Measurements from ENCODE around the gene CACNB4.
A peak's percentile ranks its signal among the peaks of the same experiment; 100 is the strongest.

CACNB4 gene

DNA sequence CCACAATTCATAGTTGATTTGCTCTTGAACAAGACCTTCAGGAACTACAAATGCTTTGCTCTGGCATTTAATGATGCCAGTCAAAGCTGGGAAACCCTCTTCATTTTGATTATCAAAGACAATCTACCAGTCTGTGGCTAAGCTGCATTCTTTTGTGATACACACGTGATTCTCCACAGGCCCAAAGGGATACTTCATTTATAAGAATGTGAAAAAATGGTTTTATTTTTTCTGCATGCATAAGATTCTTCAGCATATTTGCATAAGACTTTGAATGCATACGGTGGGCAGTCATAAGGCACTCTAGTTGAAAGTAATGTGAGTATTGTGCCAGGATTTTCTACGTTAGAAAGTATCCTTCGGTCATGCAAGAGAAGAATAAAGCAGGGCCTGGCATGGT, 237.7 kb downstream of the CACNB4 start:
- Histone ChIP-seq H2BK15ac (ENCODE audit: low read depth, poor library complexity, severe bottlenecking) (no peak overlapping the region), H2BK5ac (ENCODE audit: low read depth, low read length, poor library complexity, severe bottlenecking) (no peak overlapping the region), H3K4me3 (ENCODE audit: insufficient read depth in 1 of 2, low read depth in 1 of 2, low read length in 2 of 2) (no peak overlapping the region), H3K4ac (ENCODE audit: low read depth in 1 of 2, low read length in 2 of 2) (no peak overlapping the region), H2BK120ac (ENCODE audit: low read depth, low read length) (no peak overlapping the region), H3K36me3 (ENCODE audit: control insufficient read depth in 1 of 2, insufficient read depth in 2 of 2, low read depth in 1 of 2, low read length in 2 of 2) (no peaks in the 10 kb centered on the region), H3K18ac (ENCODE audit: low read depth in 1 of 2, low read length in 2 of 2) (no peak overlapping the region), H3K23ac (ENCODE audit: low read length in 2 of 2) (no peak overlapping the region), H4K8ac (ENCODE audit: low read length) (no peak overlapping the region), H3K9ac (ENCODE audit: low read length) (no peak overlapping the region), H2BK12ac (ENCODE audit: low read length in 2 of 2) (no peak overlapping the region), H4K91ac (ENCODE audit: low read length) (no peak overlapping the region), H3K79me1 (replicated peaks; ENCODE audit: low read length, poor library complexity, severe bottlenecking) (no peaks in the 10 kb centered on the region), H3K27ac (ENCODE audit: low read length, poor library complexity, severe bottlenecking) (no peak overlapping the region), H3K14ac (ENCODE audit: low read length in 2 of 2) (no peak overlapping the region), H3K4me1 (ENCODE audit: control insufficient read depth, insufficient read depth, low read depth, low read length) (no peaks in the 10 kb centered on the region), H2AK5ac (ENCODE audit: low read length, severe bottlenecking) (no peak overlapping the region), H2AFZ (ENCODE audit: low read depth, low read length) (no peak overlapping the region), H3K27me3 (ENCODE audit: control insufficient read depth in 1 of 2, insufficient read depth in 1 of 2, low read length in 2 of 2) (no peaks in the 10 kb centered on the region), H3K9me3 (ENCODE audit: control insufficient read depth, low read length) (no peaks in the 10 kb centered on the region), H3K4me2 (ENCODE audit: low read length, poor library complexity, severe bottlenecking) (no peak overlapping the region)
- no peak for DNase-seq
- 65% methylated on average over 3 of the region's 4 CpGs for WGBS

DNA sequence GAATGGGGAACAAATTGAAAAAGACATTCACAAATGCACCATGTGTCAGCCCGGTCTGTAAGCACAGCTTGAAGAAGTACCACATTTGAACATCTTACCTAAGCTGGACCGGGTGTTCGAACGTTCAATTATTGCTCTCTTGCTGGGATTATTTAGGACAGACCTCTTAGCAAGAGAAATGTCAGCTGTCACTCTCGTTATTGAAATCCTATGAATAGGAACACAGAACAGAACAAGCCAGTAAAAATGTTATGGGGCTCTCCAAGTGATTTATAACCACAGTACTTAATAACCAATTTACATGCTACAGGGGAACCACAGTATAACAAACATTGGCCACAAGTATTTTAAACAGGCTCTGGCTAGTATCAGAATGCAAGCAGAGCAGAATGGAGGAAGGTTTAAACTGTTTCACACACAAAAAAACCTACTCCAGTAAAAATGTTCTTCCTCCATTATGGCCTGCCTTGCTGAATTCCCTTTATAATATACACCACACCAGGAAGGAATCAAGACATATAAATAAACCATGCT, 238.2 kb downstream of the CACNB4 start:
- Histone ChIP-seq H3K36me3 (ENCODE audit: control insufficient read depth in 1 of 2, insufficient read depth in 2 of 2, low read depth in 1 of 2, low read length in 2 of 2) (no peaks in the 10 kb centered on the region), H3K9ac (ENCODE audit: low read length) (no peak overlapping the region), H3K27me3 (ENCODE audit: control insufficient read depth in 1 of 2, insufficient read depth in 1 of 2, low read length in 2 of 2) (no peaks in the 10 kb centered on the region), H2BK15ac (ENCODE audit: low read depth, poor library complexity, severe bottlenecking) (no peak overlapping the region), H3K4me1 (ENCODE audit: control insufficient read depth, insufficient read depth, low read depth, low read length) (no peaks in the 10 kb centered on the region), H3K4me3 (ENCODE audit: insufficient read depth in 1 of 2, low read depth in 1 of 2, low read length in 2 of 2) (no peak overlapping the region), H4K8ac (ENCODE audit: low read length) (no peak overlapping the region), H4K91ac (ENCODE audit: low read length) (no peak overlapping the region), H2BK5ac (ENCODE audit: low read depth, low read length, poor library complexity, severe bottlenecking) (no peak overlapping the region), H2AFZ (ENCODE audit: low read depth, low read length) (no peak overlapping the region), H3K14ac (ENCODE audit: low read length in 2 of 2) (no peak overlapping the region), H3K27ac (ENCODE audit: low read length, poor library complexity, severe bottlenecking) (no peak overlapping the region), H2AK5ac (ENCODE audit: low read length, severe bottlenecking) (no peak overlapping the region), H3K9me3 (ENCODE audit: control insufficient read depth, low read length) (no peaks in the 10 kb centered on the region), H2BK120ac (ENCODE audit: low read depth, low read length) (no peak overlapping the region), H3K23ac (ENCODE audit: low read length in 2 of 2) (no peak overlapping the region), H3K4me2 (ENCODE audit: low read length, poor library complexity, severe bottlenecking) (no peak overlapping the region), H3K18ac (ENCODE audit: low read depth in 1 of 2, low read length in 2 of 2) (no peak overlapping the region), H2BK12ac (ENCODE audit: low read length in 2 of 2) (no peak overlapping the region), H3K4ac (ENCODE audit: low read depth in 1 of 2, low read length in 2 of 2) (no peak overlapping the region), H3K79me1 (replicated peaks; ENCODE audit: low read length, poor library complexity, severe bottlenecking) (no peaks in the 10 kb centered on the region)
- peak; percentile 90 for DNase-seq
- 8% methylated on average over 5 of the region's 5 CpGs for WGBS

DNA sequence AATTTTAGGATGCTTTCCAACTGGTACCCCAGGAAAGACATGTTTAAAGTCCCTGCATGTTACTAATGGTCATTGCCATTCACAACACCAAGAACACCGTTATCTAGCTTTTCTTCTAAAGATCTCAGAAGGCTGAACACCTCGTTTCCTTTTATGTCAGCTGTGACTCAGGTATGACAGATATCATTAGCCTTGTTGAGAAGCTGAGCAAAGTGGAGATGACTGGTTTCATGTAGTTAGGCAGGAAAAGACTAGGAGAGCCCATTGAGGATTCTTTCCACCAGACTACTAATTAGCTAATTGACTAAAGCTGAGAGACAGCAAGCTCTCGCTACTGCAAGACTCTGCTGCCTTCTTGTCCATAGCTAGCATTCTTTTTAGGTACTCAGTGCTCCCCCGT, 238.6 kb downstream of the CACNB4 start:
- Histone ChIP-seq H3K4me2 (ENCODE audit: low read length, poor library complexity, severe bottlenecking) (no peak overlapping the region), H3K18ac (ENCODE audit: low read depth in 1 of 2, low read length in 2 of 2) (no peak overlapping the region), H2AFZ (ENCODE audit: low read depth, low read length) (no peak overlapping the region), H2BK15ac (ENCODE audit: low read depth, poor library complexity, severe bottlenecking) (no peak overlapping the region), H3K27ac (ENCODE audit: low read length, poor library complexity, severe bottlenecking) (no peak overlapping the region), H3K23ac (ENCODE audit: low read length in 2 of 2) (no peak overlapping the region), H3K9ac (ENCODE audit: low read length) (no peak overlapping the region), H3K4ac (ENCODE audit: low read depth in 1 of 2, low read length in 2 of 2) (no peak overlapping the region), H2BK5ac (ENCODE audit: low read depth, low read length, poor library complexity, severe bottlenecking) (no peak overlapping the region), H2BK120ac (ENCODE audit: low read depth, low read length) (no peak overlapping the region), H3K27me3 (ENCODE audit: control insufficient read depth in 1 of 2, insufficient read depth in 1 of 2, low read length in 2 of 2) (no peaks in the 10 kb centered on the region), H2BK12ac (ENCODE audit: low read length in 2 of 2) (no peak overlapping the region), H3K9me3 (ENCODE audit: control insufficient read depth, low read length) (no peaks in the 10 kb centered on the region), H4K91ac (ENCODE audit: low read length) (no peak overlapping the region), H3K36me3 (ENCODE audit: control insufficient read depth in 1 of 2, insufficient read depth in 2 of 2, low read depth in 1 of 2, low read length in 2 of 2) (no peaks in the 10 kb centered on the region), H3K79me1 (replicated peaks; ENCODE audit: low read length, poor library complexity, severe bottlenecking) (no peaks in the 10 kb centered on the region), H3K14ac (ENCODE audit: low read length in 2 of 2) (no peak overlapping the region), H4K8ac (ENCODE audit: low read length) (no peak overlapping the region), H3K4me3 (ENCODE audit: insufficient read depth in 1 of 2, low read depth in 1 of 2, low read length in 2 of 2) (no peak overlapping the region), H2AK5ac (ENCODE audit: low read length, severe bottlenecking) (no peak overlapping the region), H3K4me1 (ENCODE audit: control insufficient read depth, insufficient read depth, low read depth, low read length) (no peaks in the 10 kb centered on the region)
- WGBS, result 37% methylated on average over 4 of the region's 4 CpGs
- no peak for DNase-seq

DNA sequence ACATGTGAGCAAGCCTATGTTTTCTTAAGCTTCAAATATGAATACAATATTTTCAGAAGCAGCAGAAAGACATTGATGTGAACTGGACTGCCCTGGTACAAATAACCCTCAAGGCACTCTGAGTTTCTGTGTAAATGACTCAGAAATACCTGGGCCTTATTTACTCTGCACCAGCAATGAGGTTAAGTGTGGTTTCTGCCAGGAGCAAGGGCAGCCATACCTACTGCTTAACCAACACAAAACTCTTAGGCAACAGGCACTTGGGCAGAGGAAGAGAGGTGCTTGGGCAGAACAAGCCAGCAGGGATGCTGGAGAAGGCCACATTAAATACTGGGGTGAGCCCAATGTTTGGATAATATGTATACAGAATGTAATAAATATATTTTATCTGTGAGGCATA, 241.2 kb downstream of the CACNB4 start:
- H2BK15ac ChIP-seq (ENCODE audit: low read depth, poor library complexity, severe bottlenecking), result no peak overlapping the region
- H3K36me3 ChIP-seq (ENCODE audit: control insufficient read depth in 1 of 2, insufficient read depth in 2 of 2, low read depth in 1 of 2, low read length in 2 of 2), result no peaks in the 10 kb centered on the region
- H2AFZ ChIP-seq (ENCODE audit: low read depth, low read length), result no peak overlapping the region
- no peak overlapping the region for H3K4ac ChIP-seq (ENCODE audit: low read depth in 1 of 2, low read length in 2 of 2)
- DNase-seq, result no peak
- no peak overlapping the region for H3K4me3 ChIP-seq (ENCODE audit: insufficient read depth in 1 of 2, low read depth in 1 of 2, low read length in 2 of 2)
- H2BK5ac ChIP-seq (ENCODE audit: low read depth, low read length, poor library complexity, severe bottlenecking), result no peak overlapping the region
- H3K27me3 ChIP-seq (ENCODE audit: control insufficient read depth in 1 of 2, insufficient read depth in 1 of 2, low read length in 2 of 2), result no peaks in the 10 kb centered on the region
- no peaks in the 10 kb centered on the region for H3K9me3 ChIP-seq (ENCODE audit: control insufficient read depth, low read length)
- H3K4me1 ChIP-seq (ENCODE audit: control insufficient read depth, insufficient read depth, low read depth, low read length), result no peaks in the 10 kb centered on the region
- no peak overlapping the region for H4K8ac ChIP-seq (ENCODE audit: low read length)
- H2AK5ac ChIP-seq (ENCODE audit: low read length, severe bottlenecking), result no peak overlapping the region
- no peak overlapping the region for H3K9ac ChIP-seq (ENCODE audit: low read length)
- H3K27ac ChIP-seq (ENCODE audit: low read length, poor library complexity, severe bottlenecking), result no peak overlapping the region
- no peak overlapping the region for H2BK12ac ChIP-seq (ENCODE audit: low read length in 2 of 2)
- H3K14ac ChIP-seq (ENCODE audit: low read length in 2 of 2), result no peak overlapping the region
- H3K23ac ChIP-seq (ENCODE audit: low read length in 2 of 2), result no peak overlapping the region
- no peak overlapping the region for H2BK120ac ChIP-seq (ENCODE audit: low read depth, low read length)
- no peaks in the 10 kb centered on the region for H3K79me1 ChIP-seq (replicated peaks; ENCODE audit: low read length, poor library complexity, severe bottlenecking)
- H3K18ac ChIP-seq (ENCODE audit: low read depth in 1 of 2, low read length in 2 of 2), result no peak overlapping the region
- H3K4me2 ChIP-seq (ENCODE audit: low read length, poor library complexity, severe bottlenecking), result no peak overlapping the region
- H4K91ac ChIP-seq (ENCODE audit: low read length), result no peak overlapping the region

All from mesenchymal stem cell (in vitro differentiated cells and primary cell).